Right lobe of liver (tissue), 4 donors: ENCODE results near the gene PPDPF.

Experiments
- POLR2A ChIP-seq: fragments of 450-650 bp; IDR thresholded peaks from one replicate; pipeline ENCODE4 v1.6.1; 2017; ENCODE audit warnings: antibody characterized with exemption, mild to moderate bottlenecking
- TF ChIP-seq, protein P1 (sequence below), 4 donors: fragments of 200-600 bp in 3 of 4; fragments of 450-650 bp in 1 of 4; IDR thresholded peaks; one replicate each; pipeline versions ENCODE4 v1.5.1 to v1.8.0; 2016 to 2022; ENCODE audit warnings: antibody characterized with exemption in 4 of 4, mild to moderate bottlenecking in 2 of 4
- donor health status: DM: no; HTN: no; CAD: no.
- donor health status: DM: no; HTN: no; CAD: no.
- donor health status: DM: no; HTN: yes; CAD: no.

- TF ChIP-seq, protein P1, sequence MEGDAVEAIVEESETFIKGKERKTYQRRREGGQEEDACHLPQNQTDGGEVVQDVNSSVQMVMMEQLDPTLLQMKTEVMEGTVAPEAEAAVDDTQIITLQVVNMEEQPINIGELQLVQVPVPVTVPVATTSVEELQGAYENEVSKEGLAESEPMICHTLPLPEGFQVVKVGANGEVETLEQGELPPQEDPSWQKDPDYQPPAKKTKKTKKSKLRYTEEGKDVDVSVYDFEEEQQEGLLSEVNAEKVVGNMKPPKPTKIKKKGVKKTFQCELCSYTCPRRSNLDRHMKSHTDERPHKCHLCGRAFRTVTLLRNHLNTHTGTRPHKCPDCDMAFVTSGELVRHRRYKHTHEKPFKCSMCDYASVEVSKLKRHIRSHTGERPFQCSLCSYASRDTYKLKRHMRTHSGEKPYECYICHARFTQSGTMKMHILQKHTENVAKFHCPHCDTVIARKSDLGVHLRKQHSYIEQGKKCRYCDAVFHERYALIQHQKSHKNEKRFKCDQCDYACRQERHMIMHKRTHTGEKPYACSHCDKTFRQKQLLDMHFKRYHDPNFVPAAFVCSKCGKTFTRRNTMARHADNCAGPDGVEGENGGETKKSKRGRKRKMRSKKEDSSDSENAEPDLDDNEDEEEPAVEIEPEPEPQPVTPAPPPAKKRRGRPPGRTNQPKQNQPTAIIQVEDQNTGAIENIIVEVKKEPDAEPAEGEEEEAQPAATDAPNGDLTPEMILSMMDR (IDR thresholded peaks at IDR 0.05), result no peak
- TF ChIP-seq POLR2A, result no peak
Measured at GRCh38 chr20:63508072-63508768, 12.3 kb upstream of the PPDPF start.
